HEK293 (cell line): ENCODE results near the gene PCID2.

Source experiments
- ZBTB20 ChIP-seq: fragments of 450-650 bp; formaldehyde crosslinking; IDR thresholded peaks from 2 replicates; pipeline ENCODE4 v1.5.1; 2016; ENCODE audit warnings: missing biosample characterization, missing genetic modification characterization
- ZNF302 ChIP-seq: fragments of 450-650 bp; formaldehyde crosslinking; IDR thresholded peaks from 2 replicates; pipeline ENCODE4 v1.5.1; 2016; ENCODE audit warnings: missing biosample characterization, missing genetic modification characterization, low read depth
- ZNF311 ChIP-seq: fragments of 450-650 bp; formaldehyde crosslinking; IDR thresholded peaks from 2 replicates; pipeline ENCODE4 v1.5.1; 2017; ENCODE audit warnings: missing biosample characterization, missing genetic modification characterization, borderline replicate concordance
- ZNF548 ChIP-seq: fragments of 450-650 bp; formaldehyde crosslinking; IDR thresholded peaks from 2 replicates; pipeline ENCODE4 v1.5.1; 2016; ENCODE audit warnings: missing biosample characterization, missing genetic modification characterization
- ZNF624 ChIP-seq: fragments of 450-650 bp; formaldehyde crosslinking; IDR thresholded peaks from 2 replicates; pipeline ENCODE4 v1.5.1; 2017; ENCODE audit warnings: missing biosample characterization, missing genetic modification characterization
- ZNF701 ChIP-seq: fragments of 450-650 bp; formaldehyde crosslinking; IDR thresholded peaks from 2 replicates; pipeline ENCODE4 v1.5.1; 2016; ENCODE audit warnings: missing biosample characterization, missing genetic modification characterization
- ZNF830 ChIP-seq: fragments of 450-650 bp; IDR thresholded peaks from 2 replicates; pipeline ENCODE4 v1.5.0; 2018; ENCODE audit warnings: missing biosample characterization, missing genetic modification characterization, low read depth, mild to moderate bottlenecking, moderate library complexity
- ZNF843 ChIP-seq: fragments of 450-650 bp; formaldehyde crosslinking; IDR thresholded peaks from 2 replicates; pipeline ENCODE4 v1.5.1; 2016; ENCODE audit warnings: missing biosample characterization, missing genetic modification characterization
- TF ChIP-seq, protein P1 (sequence below): fragments of 450-650 bp; formaldehyde crosslinking; IDR thresholded peaks from 2 replicates; pipeline ENCODE4 v1.5.1; 2016; ENCODE audit warnings: missing biosample characterization, missing genetic modification characterization
- TF ChIP-seq, protein P2 (sequence below): fragments of 450-650 bp; formaldehyde crosslinking; IDR thresholded peaks from 2 replicates; pipeline ENCODE4 v1.5.1; 2016; ENCODE audit warnings: missing biosample characterization, missing genetic modification characterization
- TF ChIP-seq, protein P3 (sequence below): fragments of 450-650 bp; IDR thresholded peaks from 2 replicates; pipeline ENCODE4 v1.5.1; 2018; ENCODE audit warnings: missing biosample characterization, mild to moderate bottlenecking, missing genetic modification characterization
- TF ChIP-seq, protein P4 (sequence below): fragments of 450-650 bp; formaldehyde crosslinking; IDR thresholded peaks from 2 replicates; pipeline ENCODE4 v1.5.1; 2016; ENCODE audit warnings: missing biosample characterization, missing genetic modification characterization
- TF ChIP-seq, protein P5 (sequence below): fragments of 450-650 bp; formaldehyde crosslinking; optimal IDR thresholded peaks from 2 replicates; pipeline ENCODE3; 2016; ENCODE audit warnings: missing biosample characterization, mild to moderate bottlenecking, missing genetic modification characterization
- TF ChIP-seq, protein P6 (sequence below): fragments of 450-650 bp; formaldehyde crosslinking; IDR thresholded peaks from 2 replicates; pipeline ENCODE4 v1.5.1; 2016; ENCODE audit warnings: missing biosample characterization, missing genetic modification characterization

DNA sequence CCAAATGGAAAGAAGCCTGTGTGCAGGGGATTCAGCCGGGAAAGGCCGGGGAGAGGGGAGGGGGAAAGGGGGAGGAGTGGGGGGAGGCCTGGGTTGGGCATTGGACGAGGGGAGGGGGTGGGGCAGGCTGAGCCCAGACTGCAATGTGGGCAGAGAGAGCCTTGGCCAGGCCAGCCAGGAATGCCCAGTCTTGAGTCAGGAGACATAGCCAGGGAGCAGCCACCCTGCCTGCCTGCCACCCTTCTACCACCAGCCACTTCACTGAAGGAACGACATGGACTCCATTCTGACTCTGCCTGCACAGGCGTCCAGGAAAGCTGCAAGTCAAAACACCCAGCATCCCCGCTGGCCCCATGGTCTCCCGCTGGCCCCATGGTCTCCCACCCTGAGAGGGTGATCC, 49.5 kb downstream of the PCID2 start:
- TF ChIP-seq ZNF624 (tag by site-specific recombination) = no peak
- TF ChIP-seq, protein P1, sequence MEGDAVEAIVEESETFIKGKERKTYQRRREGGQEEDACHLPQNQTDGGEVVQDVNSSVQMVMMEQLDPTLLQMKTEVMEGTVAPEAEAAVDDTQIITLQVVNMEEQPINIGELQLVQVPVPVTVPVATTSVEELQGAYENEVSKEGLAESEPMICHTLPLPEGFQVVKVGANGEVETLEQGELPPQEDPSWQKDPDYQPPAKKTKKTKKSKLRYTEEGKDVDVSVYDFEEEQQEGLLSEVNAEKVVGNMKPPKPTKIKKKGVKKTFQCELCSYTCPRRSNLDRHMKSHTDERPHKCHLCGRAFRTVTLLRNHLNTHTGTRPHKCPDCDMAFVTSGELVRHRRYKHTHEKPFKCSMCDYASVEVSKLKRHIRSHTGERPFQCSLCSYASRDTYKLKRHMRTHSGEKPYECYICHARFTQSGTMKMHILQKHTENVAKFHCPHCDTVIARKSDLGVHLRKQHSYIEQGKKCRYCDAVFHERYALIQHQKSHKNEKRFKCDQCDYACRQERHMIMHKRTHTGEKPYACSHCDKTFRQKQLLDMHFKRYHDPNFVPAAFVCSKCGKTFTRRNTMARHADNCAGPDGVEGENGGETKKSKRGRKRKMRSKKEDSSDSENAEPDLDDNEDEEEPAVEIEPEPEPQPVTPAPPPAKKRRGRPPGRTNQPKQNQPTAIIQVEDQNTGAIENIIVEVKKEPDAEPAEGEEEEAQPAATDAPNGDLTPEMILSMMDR (tag by site-specific recombination) = no peak
- no peak for TF ChIP-seq ZNF548
- no peak for TF ChIP-seq ZNF302 (tag by site-specific recombination)
- no peak for TF ChIP-seq ZNF830 (tag by site-specific recombination)
- no peak for TF ChIP-seq ZNF311 (tag by site-specific recombination)
- TF ChIP-seq ZNF701 (tag by site-specific recombination) = no peak
- no peak for TF ChIP-seq ZBTB20 (tag by site-specific recombination)
- TF ChIP-seq, protein P2, sequence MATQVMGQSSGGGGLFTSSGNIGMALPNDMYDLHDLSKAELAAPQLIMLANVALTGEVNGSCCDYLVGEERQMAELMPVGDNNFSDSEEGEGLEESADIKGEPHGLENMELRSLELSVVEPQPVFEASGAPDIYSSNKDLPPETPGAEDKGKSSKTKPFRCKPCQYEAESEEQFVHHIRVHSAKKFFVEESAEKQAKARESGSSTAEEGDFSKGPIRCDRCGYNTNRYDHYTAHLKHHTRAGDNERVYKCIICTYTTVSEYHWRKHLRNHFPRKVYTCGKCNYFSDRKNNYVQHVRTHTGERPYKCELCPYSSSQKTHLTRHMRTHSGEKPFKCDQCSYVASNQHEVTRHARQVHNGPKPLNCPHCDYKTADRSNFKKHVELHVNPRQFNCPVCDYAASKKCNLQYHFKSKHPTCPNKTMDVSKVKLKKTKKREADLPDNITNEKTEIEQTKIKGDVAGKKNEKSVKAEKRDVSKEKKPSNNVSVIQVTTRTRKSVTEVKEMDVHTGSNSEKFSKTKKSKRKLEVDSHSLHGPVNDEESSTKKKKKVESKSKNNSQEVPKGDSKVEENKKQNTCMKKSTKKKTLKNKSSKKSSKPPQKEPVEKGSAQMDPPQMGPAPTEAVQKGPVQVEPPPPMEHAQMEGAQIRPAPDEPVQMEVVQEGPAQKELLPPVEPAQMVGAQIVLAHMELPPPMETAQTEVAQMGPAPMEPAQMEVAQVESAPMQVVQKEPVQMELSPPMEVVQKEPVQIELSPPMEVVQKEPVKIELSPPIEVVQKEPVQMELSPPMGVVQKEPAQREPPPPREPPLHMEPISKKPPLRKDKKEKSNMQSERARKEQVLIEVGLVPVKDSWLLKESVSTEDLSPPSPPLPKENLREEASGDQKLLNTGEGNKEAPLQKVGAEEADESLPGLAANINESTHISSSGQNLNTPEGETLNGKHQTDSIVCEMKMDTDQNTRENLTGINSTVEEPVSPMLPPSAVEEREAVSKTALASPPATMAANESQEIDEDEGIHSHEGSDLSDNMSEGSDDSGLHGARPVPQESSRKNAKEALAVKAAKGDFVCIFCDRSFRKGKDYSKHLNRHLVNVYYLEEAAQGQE (tag by site-specific recombination) = no peak
- TF ChIP-seq, protein P3, sequence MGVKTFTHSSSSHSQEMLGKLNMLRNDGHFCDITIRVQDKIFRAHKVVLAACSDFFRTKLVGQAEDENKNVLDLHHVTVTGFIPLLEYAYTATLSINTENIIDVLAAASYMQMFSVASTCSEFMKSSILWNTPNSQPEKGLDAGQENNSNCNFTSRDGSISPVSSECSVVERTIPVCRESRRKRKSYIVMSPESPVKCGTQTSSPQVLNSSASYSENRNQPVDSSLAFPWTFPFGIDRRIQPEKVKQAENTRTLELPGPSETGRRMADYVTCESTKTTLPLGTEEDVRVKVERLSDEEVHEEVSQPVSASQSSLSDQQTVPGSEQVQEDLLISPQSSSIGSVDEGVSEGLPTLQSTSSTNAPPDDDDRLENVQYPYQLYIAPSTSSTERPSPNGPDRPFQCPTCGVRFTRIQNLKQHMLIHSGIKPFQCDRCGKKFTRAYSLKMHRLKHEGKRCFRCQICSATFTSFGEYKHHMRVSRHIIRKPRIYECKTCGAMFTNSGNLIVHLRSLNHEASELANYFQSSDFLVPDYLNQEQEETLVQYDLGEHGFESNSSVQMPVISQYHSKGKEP (tag by site-specific recombination) = no peak
- TF ChIP-seq, protein P4, sequence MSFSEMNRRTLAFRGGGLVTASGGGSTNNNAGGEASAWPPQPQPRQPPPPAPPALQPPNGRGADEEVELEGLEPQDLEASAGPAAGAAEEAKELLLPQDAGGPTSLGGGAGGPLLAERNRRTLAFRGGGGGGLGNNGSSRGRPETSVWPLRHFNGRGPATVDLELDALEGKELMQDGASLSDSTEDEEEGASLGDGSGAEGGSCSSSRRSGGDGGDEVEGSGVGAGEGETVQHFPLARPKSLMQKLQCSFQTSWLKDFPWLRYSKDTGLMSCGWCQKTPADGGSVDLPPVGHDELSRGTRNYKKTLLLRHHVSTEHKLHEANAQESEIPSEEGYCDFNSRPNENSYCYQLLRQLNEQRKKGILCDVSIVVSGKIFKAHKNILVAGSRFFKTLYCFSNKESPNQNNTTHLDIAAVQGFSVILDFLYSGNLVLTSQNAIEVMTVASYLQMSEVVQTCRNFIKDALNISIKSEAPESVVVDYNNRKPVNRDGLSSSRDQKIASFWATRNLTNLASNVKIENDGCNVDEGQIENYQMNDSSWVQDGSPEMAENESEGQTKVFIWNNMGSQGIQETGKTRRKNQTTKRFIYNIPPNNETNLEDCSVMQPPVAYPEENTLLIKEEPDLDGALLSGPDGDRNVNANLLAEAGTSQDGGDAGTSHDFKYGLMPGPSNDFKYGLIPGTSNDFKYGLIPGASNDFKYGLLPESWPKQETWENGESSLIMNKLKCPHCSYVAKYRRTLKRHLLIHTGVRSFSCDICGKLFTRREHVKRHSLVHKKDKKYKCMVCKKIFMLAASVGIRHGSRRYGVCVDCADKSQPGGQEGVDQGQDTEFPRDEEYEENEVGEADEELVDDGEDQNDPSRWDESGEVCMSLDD (tag by site-specific recombination) = no peak
- TF ChIP-seq, protein P5, sequence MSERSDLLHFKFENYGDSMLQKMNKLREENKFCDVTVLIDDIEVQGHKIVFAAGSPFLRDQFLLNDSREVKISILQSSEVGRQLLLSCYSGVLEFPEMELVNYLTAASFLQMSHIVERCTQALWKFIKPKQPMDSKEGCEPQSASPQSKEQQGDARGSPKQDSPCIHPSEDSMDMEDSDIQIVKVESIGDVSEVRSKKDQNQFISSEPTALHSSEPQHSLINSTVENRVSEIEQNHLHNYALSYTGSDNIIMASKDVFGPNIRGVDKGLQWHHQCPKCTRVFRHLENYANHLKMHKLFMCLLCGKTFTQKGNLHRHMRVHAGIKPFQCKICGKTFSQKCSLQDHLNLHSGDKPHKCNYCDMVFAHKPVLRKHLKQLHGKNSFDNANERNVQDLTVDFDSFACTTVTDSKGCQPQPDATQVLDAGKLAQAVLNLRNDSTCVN (tag by site-specific recombination) = no peak
- TF ChIP-seq, protein P6, sequence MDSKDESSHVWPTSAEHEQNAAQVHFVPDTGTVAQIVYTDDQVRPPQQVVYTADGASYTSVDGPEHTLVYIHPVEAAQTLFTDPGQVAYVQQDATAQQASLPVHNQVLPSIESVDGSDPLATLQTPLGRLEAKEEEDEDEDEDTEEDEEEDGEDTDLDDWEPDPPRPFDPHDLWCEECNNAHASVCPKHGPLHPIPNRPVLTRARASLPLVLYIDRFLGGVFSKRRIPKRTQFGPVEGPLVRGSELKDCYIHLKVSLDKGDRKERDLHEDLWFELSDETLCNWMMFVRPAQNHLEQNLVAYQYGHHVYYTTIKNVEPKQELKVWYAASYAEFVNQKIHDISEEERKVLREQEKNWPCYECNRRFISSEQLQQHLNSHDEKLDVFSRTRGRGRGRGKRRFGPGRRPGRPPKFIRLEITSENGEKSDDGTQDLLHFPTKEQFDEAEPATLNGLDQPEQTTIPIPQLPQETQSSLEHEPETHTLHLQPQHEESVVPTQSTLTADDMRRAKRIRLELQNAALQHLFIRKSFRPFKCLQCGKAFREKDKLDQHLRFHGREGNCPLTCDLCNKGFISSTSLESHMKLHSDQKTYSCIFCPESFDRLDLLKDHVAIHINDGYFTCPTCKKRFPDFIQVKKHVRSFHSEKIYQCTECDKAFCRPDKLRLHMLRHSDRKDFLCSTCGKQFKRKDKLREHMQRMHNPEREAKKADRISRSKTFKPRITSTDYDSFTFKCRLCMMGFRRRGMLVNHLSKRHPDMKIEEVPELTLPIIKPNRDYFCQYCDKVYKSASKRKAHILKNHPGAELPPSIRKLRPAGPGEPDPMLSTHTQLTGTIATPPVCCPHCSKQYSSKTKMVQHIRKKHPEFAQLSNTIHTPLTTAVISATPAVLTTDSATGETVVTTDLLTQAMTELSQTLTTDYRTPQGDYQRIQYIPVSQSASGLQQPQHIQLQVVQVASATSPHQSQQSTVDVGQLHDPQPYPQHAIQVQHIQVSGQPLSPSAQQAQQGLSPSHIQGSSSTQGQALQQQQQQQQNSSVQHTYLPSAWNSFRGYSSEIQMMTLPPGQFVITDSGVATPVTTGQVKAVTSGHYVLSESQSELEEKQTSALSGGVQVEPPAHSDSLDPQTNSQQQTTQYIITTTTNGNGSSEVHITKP (tag by site-specific recombination) = no peak
- no peak for TF ChIP-seq ZNF843 (tag by site-specific recombination)
